Measurements from ENCODE around the gene ARHGAP24.

The ARHGAP24 gene

GRCh38 chr4:85486425-85487086 is 11.6 kb downstream of the ARHGAP24 start:
- Histone ChIP-seq H3K14ac (ENCODE audit: low read length) (no peak overlapping the region), H3K4me3 (ENCODE audit: low read depth, low read length) (no peak overlapping the region), H2AK5ac (ENCODE audit: low read length) (no peak overlapping the region), H3K18ac (ENCODE audit: low read length) (no peak overlapping the region), H3K79me1 (ENCODE audit: low read length) (no peaks in the 10 kb centered on the region), H3K4me2 (ENCODE audit: low read length) (no peak overlapping the region), H2BK12ac (ENCODE audit: low read length) (no peak overlapping the region), H2AFZ (ENCODE audit: insufficient read depth, low read length, poor library complexity) (no peak overlapping the region), H3K27me3 (ENCODE audit: insufficient read depth, low read length) (no peaks in the 10 kb centered on the region), H3K27ac (ENCODE audit: low read depth, low read length) (no peak overlapping the region), H3K9me3 (ENCODE audit: insufficient read depth, low read depth, low read length) (no peaks in the 10 kb centered on the region), H3K79me2 (ENCODE audit: control insufficient read depth, insufficient read depth, low read length, poor library complexity) (peaks cover 2% of the 10 kb centered on the region), H3K4me1 (ENCODE audit: control insufficient read depth in 1 of 2, insufficient read depth in 2 of 2, low read length in 2 of 2) (peaks cover 5% of the 10 kb centered on the region in 2 experiments), H4K91ac (ENCODE audit: low read depth, low read length) (no peak overlapping the region), H3K9ac (ENCODE audit: low read length) (no peak overlapping the region), H4K8ac (ENCODE audit: low read depth, low read length) (no peak overlapping the region), H3K36me3 (ENCODE audit: control insufficient read depth in 1 of 2, insufficient read depth in 2 of 2, low read length in 2 of 2) (no peaks in the 10 kb centered on the region), H2BK120ac (ENCODE audit: insufficient read depth, low read length, poor library complexity) (no peak overlapping the region), H4K12ac (ENCODE audit: low read depth, low read length) (no peak overlapping the region), H2BK5ac (ENCODE audit: low read depth, low read length, poor library complexity) (no peak overlapping the region), H3K4ac (ENCODE audit: low read depth, low read length) (no peak overlapping the region), H3K23ac (ENCODE audit: low read length) (no peak overlapping the region)
- DNase-seq: peak; percentile 28 to 71
- WGBS (ENCODE audit: extremely low coverage, insufficient coverage, insufficient read length): no CpG with 5 or more reads among the region's 3 CpGs

DNA sequence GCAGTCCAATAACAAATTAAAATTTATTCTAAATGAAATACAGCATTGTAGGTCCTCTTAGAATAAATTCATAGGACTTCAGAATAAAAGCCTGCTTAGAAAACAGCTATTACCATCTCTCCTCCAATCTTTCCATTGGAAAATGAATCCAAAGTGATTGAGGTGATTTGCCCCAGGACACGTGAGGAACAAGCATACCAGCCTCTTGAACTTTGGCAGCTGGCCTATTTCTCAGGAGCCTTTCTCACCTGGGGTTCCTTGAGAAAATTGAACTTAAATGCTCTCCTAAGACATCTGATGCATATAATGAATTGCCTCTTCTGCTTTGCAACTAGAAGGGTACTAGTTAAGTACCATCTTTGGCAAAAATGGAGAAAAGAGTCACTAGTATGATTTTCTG is 13.5 kb downstream of the ARHGAP24 start:
- Histone ChIP-seq H2BK120ac (ENCODE audit: insufficient read depth, low read length, poor library complexity) (no peak overlapping the region), H4K8ac (ENCODE audit: low read depth, low read length) (no peak overlapping the region), H3K36me3 (ENCODE audit: control insufficient read depth in 1 of 2, insufficient read depth in 2 of 2, low read length in 2 of 2) (no peaks in the 10 kb centered on the region), H3K4me3 (ENCODE audit: low read depth, low read length) (no peak overlapping the region), H2AFZ (ENCODE audit: insufficient read depth, low read length, poor library complexity) (no peak overlapping the region), H4K12ac (ENCODE audit: low read depth, low read length) (no peak overlapping the region), H3K18ac (ENCODE audit: low read length) (no peak overlapping the region), H2BK5ac (ENCODE audit: low read depth, low read length, poor library complexity) (no peak overlapping the region), H3K4me2 (ENCODE audit: low read length) (no peak overlapping the region), H3K79me2 (ENCODE audit: control insufficient read depth, insufficient read depth, low read length, poor library complexity) (peaks cover 2% of the 10 kb centered on the region), H2AK5ac (ENCODE audit: low read length) (no peak overlapping the region), H3K14ac (ENCODE audit: low read length) (no peak overlapping the region), H4K91ac (ENCODE audit: low read depth, low read length) (no peak overlapping the region), H3K79me1 (ENCODE audit: low read length) (no peaks in the 10 kb centered on the region), H3K9me3 (ENCODE audit: insufficient read depth, low read depth, low read length) (no peaks in the 10 kb centered on the region), H3K27ac (ENCODE audit: low read depth, low read length) (no peak overlapping the region), H2BK12ac (ENCODE audit: low read length) (no peak overlapping the region), H3K23ac (ENCODE audit: low read length) (no peak overlapping the region), H3K4me1 (ENCODE audit: control insufficient read depth in 1 of 2, insufficient read depth in 2 of 2, low read length in 2 of 2) (peaks cover 5 to 6% of the 10 kb centered on the region in 2 experiments), H3K4ac (ENCODE audit: low read depth, low read length) (no peak overlapping the region), H3K9ac (ENCODE audit: low read length) (no peak overlapping the region), H3K27me3 (ENCODE audit: insufficient read depth, low read length) (no peaks in the 10 kb centered on the region)
- DNase-seq: no peak
- no CpG with 5 or more reads among the region's 1 CpG for whole genome bisulfite sequencing (ENCODE audit: extremely low coverage, insufficient coverage, insufficient read length)

- Histone ChIP-seq H3K79me1 (ENCODE audit: low read length) (no peaks in the 10 kb centered on the region), H3K27me3 (ENCODE audit: insufficient read depth, low read length) (no peaks in the 10 kb centered on the region), H3K23ac (ENCODE audit: low read length) (no peak overlapping the region), H3K4me2 (ENCODE audit: low read length) (no peak overlapping the region), H3K9ac (ENCODE audit: low read length) (no peak overlapping the region), H4K12ac (ENCODE audit: low read depth, low read length) (no peak overlapping the region), H2AFZ (ENCODE audit: insufficient read depth, low read length, poor library complexity) (no peak overlapping the region), H3K9me3 (ENCODE audit: insufficient read depth, low read depth, low read length) (no peaks in the 10 kb centered on the region), H3K18ac (ENCODE audit: low read length) (no peak overlapping the region), H3K27ac (ENCODE audit: low read depth, low read length) (peak overlapping the region; percentile 30), H4K8ac (ENCODE audit: low read depth, low read length) (no peak overlapping the region), H2BK12ac (ENCODE audit: low read length) (no peak overlapping the region), H3K14ac (ENCODE audit: low read length) (no peak overlapping the region), H3K4me3 (ENCODE audit: low read depth, low read length) (no peak overlapping the region), H3K36me3 (ENCODE audit: control insufficient read depth in 1 of 2, insufficient read depth in 2 of 2, low read length in 2 of 2) (no peaks in the 10 kb centered on the region), H2BK120ac (ENCODE audit: insufficient read depth, low read length, poor library complexity) (no peak overlapping the region), H3K4me1 (ENCODE audit: control insufficient read depth in 1 of 2, insufficient read depth in 2 of 2, low read length in 2 of 2) (peaks cover 5 to 6% of the 10 kb centered on the region in 2 experiments), H2BK5ac (ENCODE audit: low read depth, low read length, poor library complexity) (no peak overlapping the region), H3K4ac (ENCODE audit: low read depth, low read length) (no peak overlapping the region), H2AK5ac (ENCODE audit: low read length) (no peak overlapping the region), H3K79me2 (ENCODE audit: control insufficient read depth, insufficient read depth, low read length, poor library complexity) (peaks cover 2% of the 10 kb centered on the region), H4K91ac (ENCODE audit: low read depth, low read length) (no peak overlapping the region)
- WGBS (ENCODE audit: extremely low coverage, insufficient coverage, insufficient read length): no CpG with 5 or more reads among the region's 3 CpGs
- peak in 1 of 2 donors; percentile 17 for DNase-seq
These were observed 14.5 kb downstream of the ARHGAP24 start for GRCh38 chr4:85489273-85489981.

GRCh38 chr4:85491527-85491926 is 16.6 kb downstream of the ARHGAP24 start:
- Histone ChIP-seq H3K14ac (ENCODE audit: low read length) (no peak overlapping the region), H3K4me3 (ENCODE audit: low read depth, low read length) (no peak overlapping the region), H3K79me2 (ENCODE audit: control insufficient read depth, insufficient read depth, low read length, poor library complexity) (peaks cover 2% of the 10 kb centered on the region), H2BK5ac (ENCODE audit: low read depth, low read length, poor library complexity) (peak overlapping the region; percentile 49), H3K79me1 (ENCODE audit: low read length) (no peaks in the 10 kb centered on the region), H3K4me1 (ENCODE audit: control insufficient read depth in 1 of 2, insufficient read depth in 2 of 2, low read length in 2 of 2) (peaks cover 6 to 7% of the 10 kb centered on the region in 2 experiments), H2BK120ac (ENCODE audit: insufficient read depth, low read length, poor library complexity) (no peak overlapping the region), H2AFZ (ENCODE audit: insufficient read depth, low read length, poor library complexity) (no peak overlapping the region), H3K18ac (ENCODE audit: low read length) (no peak overlapping the region), H4K12ac (ENCODE audit: low read depth, low read length) (no peak overlapping the region), H2AK5ac (ENCODE audit: low read length) (no peak overlapping the region), H3K9ac (ENCODE audit: low read length) (no peak overlapping the region), H3K4ac (ENCODE audit: low read depth, low read length) (peak overlapping the region; percentile 83), H4K8ac (ENCODE audit: low read depth, low read length) (no peak overlapping the region), H2BK12ac (ENCODE audit: low read length) (no peak overlapping the region), H3K27me3 (ENCODE audit: insufficient read depth, low read length) (no peaks in the 10 kb centered on the region), H3K27ac (ENCODE audit: low read depth, low read length) (peak overlapping the region; percentile 20), H3K36me3 (ENCODE audit: control insufficient read depth in 1 of 2, insufficient read depth in 2 of 2, low read length in 2 of 2) (no peaks in the 10 kb centered on the region), H4K91ac (ENCODE audit: low read depth, low read length) (no peak overlapping the region), H3K23ac (ENCODE audit: low read length) (no peak overlapping the region), H3K4me2 (ENCODE audit: low read length) (no peak overlapping the region), H3K9me3 (ENCODE audit: insufficient read depth, low read depth, low read length) (no peaks in the 10 kb centered on the region)
- no peak for DNase-seq
